ENCODE results near the gene CYYR1. TPM values are rescaled to one million over a fixed set of nuclear protein-coding genes. Genes with fewer than 3 reads are reported as not detected.

CYYR1 gene
- total and polyA plus RNA-seq, 4 experiments from 2014 or later, result not detected

DNA sequence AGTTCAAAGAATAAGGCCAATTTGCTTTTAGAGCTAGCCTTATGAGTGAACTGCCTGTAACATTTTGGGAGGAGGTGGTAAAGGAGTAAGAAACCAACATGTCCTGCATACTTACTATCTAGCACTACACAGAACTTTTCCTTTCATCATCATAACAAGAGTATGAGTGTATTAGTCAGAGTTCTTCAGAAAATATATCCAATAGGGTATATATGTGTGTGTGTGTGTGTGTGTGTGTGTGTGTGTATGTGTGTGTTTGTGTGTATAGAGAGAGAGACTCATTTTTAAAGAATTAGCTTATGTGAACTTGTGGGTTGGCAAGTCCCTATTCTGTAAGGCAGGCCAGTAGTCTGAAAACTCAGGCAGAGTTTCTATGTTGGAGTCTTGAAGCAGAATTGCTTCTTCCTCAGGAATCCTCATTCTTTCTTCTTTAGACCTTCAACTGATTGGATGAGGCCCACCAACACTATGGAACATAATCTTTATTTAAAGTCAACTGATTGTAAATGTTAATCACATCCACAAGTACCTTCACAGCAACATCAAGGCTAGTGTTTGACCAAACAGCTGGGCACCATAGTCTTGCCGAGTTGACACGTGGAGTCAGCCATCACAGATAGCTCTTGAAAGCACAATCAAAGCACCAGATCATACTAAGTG, 121.9 kb downstream of the CYYR1 start:
- Mint-ChIP-seq H3K36me3 (no peaks in the 10 kb centered on the region), H3K9me3 (peaks cover 0 to 4% (median 0%) of the 10 kb centered on the region in 8 donors), H3K27ac (peak overlapping the region in 1 of 7 donors; percentile 19), H3K27me3 (no peaks in the 10 kb centered on the region), H3K4me3 (no peak overlapping the region), H3K4me1 (no peaks in the 10 kb centered on the region)
- H3K36me3 ChIP-seq (ENCODE audit: insufficient read depth, low read length), result no peaks in the 10 kb centered on the region
- no peak overlapping the region for H3K27ac ChIP-seq (ENCODE audit: low read depth, low read length)
- ChIA-PET CTCF (ENCODE audit: partially characterized antibody) (interaction anchor here (1.4 kb wide), 1 partner anchor 9 kb away, joined by 4 read pairs; no protein-coding TSS in a partner anchor), POLR2A (ENCODE audit: partially characterized antibody) (no interaction called here)
- no peak overlapping the region for H3K4me3 ChIP-seq (ENCODE audit: low read length in 2 of 2)
- H3K27me3 ChIP-seq (ENCODE audit: insufficient read depth, low read length), result no peaks in the 10 kb centered on the region
- H3K4me1 ChIP-seq (ENCODE audit: insufficient read depth, low read length), result no peaks in the 10 kb centered on the region
- intact Hi-C loops (cut with micrococcal nuclease), result no loop called here
- DNase-seq, result no peak
- no peaks in the 10 kb centered on the region for H3K9me3 ChIP-seq (ENCODE audit: control insufficient read depth in 1 of 2, low read length in 2 of 2)

DNA sequence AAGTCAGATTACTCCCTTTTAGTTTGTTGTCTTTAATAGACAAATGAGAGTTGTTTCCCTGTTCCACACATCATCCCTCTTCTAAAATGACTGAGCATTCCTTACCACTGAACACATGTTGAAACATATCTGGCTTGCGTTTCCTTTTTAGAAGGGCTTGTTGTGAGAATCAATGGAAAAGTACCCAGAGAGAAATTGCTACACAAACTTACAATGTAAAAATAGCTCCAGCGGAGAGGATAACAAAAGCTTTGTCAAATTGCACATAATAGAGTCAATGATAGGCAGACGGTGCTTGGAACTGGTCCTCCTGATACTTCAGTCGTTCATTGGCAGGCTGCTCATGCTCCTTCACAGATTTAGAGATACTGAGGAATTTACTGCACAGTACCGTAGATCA, 123.9 kb downstream of the CYYR1 start:
- Mint-ChIP-seq H3K27me3 (no peaks in the 10 kb centered on the region), H3K4me1 (no peaks in the 10 kb centered on the region)
- POLR2A ChIA-PET (ENCODE audit: partially characterized antibody), result no interaction called here

DNA sequence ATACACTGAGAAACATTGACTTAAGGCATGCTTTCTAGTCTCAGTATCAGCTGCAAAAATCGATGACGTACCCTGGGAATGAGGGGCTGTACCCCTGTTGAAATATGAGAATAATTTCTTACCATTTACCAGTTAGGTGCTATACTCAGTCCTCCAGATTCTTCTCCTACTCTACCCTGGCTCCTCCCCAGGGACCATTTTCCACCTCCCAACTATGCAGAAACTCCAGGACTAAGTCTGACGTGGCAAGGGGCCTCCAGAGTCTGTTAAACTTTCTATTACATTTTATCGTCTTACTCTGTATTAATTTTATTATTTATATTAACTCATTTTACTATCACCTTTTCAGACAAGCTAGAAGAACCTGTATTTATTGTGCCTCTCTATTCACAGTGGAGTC, 124.3 kb downstream of the CYYR1 start:
- Mint-ChIP-seq H3K27me3 (no peaks in the 10 kb centered on the region), H3K4me1 (no peaks in the 10 kb centered on the region), H3K36me3 (no peaks in the 10 kb centered on the region), H3K27ac (no peak overlapping the region), H3K4me3 (no peak overlapping the region), H3K9me3 (peaks cover 0 to 4% (median 0%) of the 10 kb centered on the region in 8 donors)
- CTCF ChIA-PET (ENCODE audit: partially characterized antibody), result no interaction called here
- intact Hi-C loops (cut with micrococcal nuclease), result no loop called here
- H3K36me3 ChIP-seq (ENCODE audit: insufficient read depth, low read length), result no peaks in the 10 kb centered on the region
- POLR2A ChIA-PET (ENCODE audit: partially characterized antibody), result no interaction called here
- H3K9me3 ChIP-seq (ENCODE audit: control insufficient read depth in 1 of 2, low read length in 2 of 2), result no peaks in the 10 kb centered on the region
- DNase-seq, result no peak
- no peaks in the 10 kb centered on the region for H3K27me3 ChIP-seq (ENCODE audit: insufficient read depth, low read length)
- no peak overlapping the region for H3K4me3 ChIP-seq (ENCODE audit: low read length in 2 of 2)
- H3K27ac ChIP-seq (ENCODE audit: low read depth, low read length), result no peak overlapping the region
- H3K4me1 ChIP-seq (ENCODE audit: insufficient read depth, low read length), result no peaks in the 10 kb centered on the region

More for the DNA sequence above, 123.9 kb downstream of the CYYR1 start:
- no peaks in the 10 kb centered on the region for H3K9me3 ChIP-seq (ENCODE audit: control insufficient read depth in 1 of 2, low read length in 2 of 2)
- Mint-ChIP-seq H3K4me3 (no peak overlapping the region), H3K27ac (no peak overlapping the region), H3K36me3 (no peaks in the 10 kb centered on the region), H3K9me3 (peaks cover 0 to 4% (median 0%) of the 10 kb centered on the region in 8 donors)
- H3K4me3 ChIP-seq (ENCODE audit: low read length in 2 of 2), result no peak overlapping the region
- H3K36me3 ChIP-seq (ENCODE audit: insufficient read depth, low read length), result no peaks in the 10 kb centered on the region
- CTCF ChIA-PET (ENCODE audit: partially characterized antibody), result no interaction called here
- no peak overlapping the region for H3K27ac ChIP-seq (ENCODE audit: low read depth, low read length)
- no peak for DNase-seq
- no peaks in the 10 kb centered on the region for H3K27me3 ChIP-seq (ENCODE audit: insufficient read depth, low read length)
- no peaks in the 10 kb centered on the region for H3K4me1 ChIP-seq (ENCODE audit: insufficient read depth, low read length)
- intact Hi-C loops (cut with micrococcal nuclease), result no loop called here

DNA sequence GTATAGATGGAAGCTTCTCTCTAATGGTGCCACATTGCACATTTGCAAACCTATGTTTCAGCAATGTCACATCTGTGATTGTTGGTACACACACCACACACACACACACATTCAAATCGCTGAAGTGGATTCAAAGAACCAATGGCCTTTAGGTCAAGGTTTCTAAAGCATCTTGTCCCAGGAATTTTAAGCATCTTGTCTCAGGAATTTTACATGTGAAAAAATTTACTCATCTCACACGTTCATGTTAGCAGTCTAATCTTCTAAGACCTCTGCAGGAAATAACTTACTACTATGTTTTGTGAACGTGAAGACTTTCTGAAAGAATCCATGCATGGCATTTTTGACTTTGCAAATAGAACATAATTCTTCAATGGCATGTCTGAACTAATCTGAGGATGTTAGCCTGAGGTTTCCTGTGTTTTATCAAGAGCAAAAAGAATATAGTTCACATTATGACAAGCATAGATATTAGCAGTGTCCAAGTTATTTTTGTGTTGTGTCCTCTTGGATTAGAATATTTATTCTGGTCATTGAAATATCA, 125.1 kb downstream of the CYYR1 start:
- no peaks in the 10 kb centered on the region for H3K4me1 Mint-ChIP-seq
- no peak overlapping the region for H3K4me3 ChIP-seq (ENCODE audit: low read length in 2 of 2)
- no peaks in the 10 kb centered on the region for H3K36me3 Mint-ChIP-seq
- no peaks in the 10 kb centered on the region for H3K27me3 Mint-ChIP-seq
- H3K9me3 ChIP-seq (ENCODE audit: control insufficient read depth in 1 of 2, low read length in 2 of 2), result no peaks in the 10 kb centered on the region
- H3K27ac ChIP-seq (ENCODE audit: low read depth, low read length), result no peak overlapping the region
- ChIA-PET CTCF (ENCODE audit: partially characterized antibody) (no interaction called here), POLR2A (ENCODE audit: partially characterized antibody) (no interaction called here)
- H3K4me3 Mint-ChIP-seq, result no peak overlapping the region
- H3K27me3 ChIP-seq (ENCODE audit: insufficient read depth, low read length), result no peaks in the 10 kb centered on the region
- H3K9me3 Mint-ChIP-seq, result peaks cover 0 to 4% (median 0%) of the 10 kb centered on the region in 8 donors
- H3K36me3 ChIP-seq (ENCODE audit: insufficient read depth, low read length), result no peaks in the 10 kb centered on the region
- intact Hi-C loops (cut with micrococcal nuclease), result no loop called here
- no peaks in the 10 kb centered on the region for H3K4me1 ChIP-seq (ENCODE audit: insufficient read depth, low read length)
- no peak overlapping the region for H3K27ac Mint-ChIP-seq
- DNase-seq, result no peak

DNA sequence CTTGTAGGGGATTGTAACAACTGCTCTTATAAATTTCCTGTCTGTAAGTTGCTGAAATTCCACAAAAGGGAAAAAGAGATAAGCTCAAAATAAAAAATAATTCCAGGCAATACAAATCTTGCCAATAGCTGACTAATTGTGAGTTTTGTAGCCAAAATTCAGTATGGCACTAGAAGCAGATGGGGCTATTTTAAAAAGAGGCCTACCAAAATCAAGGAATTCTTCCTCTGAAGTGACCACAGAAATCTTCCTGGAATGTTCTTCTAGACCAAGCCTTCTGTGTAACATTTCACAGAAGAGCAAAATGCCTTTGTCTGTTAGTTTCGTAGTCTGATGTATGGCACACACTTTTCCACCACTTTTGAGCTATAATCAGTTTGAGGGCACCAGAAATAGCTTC, 127.6 kb downstream of the CYYR1 start:
- H3K36me3 Mint-ChIP-seq, result no peaks in the 10 kb centered on the region
- intact Hi-C loops (cut with micrococcal nuclease), result no loop called here
- CTCF ChIA-PET (ENCODE audit: partially characterized antibody), result no interaction called here
- Histone ChIP-seq H3K27me3 (ENCODE audit: insufficient read depth, low read length) (no peaks in the 10 kb centered on the region), H3K27ac (ENCODE audit: low read depth, low read length) (no peak overlapping the region), H3K4me3 (ENCODE audit: low read length in 2 of 2) (no peak overlapping the region), H3K4me1 (ENCODE audit: insufficient read depth, low read length) (no peaks in the 10 kb centered on the region), H3K9me3 (ENCODE audit: control insufficient read depth in 1 of 2, low read length in 2 of 2) (no peaks in the 10 kb centered on the region), H3K36me3 (ENCODE audit: insufficient read depth, low read length) (no peaks in the 10 kb centered on the region)
- H3K27me3 Mint-ChIP-seq, result peaks cover 0 to 4% of the 10 kb centered on the region in 2 donors
- no peak overlapping the region for H3K27ac Mint-ChIP-seq
- POLR2A ChIA-PET (ENCODE audit: partially characterized antibody), result no interaction called here
- H3K9me3 Mint-ChIP-seq, result peaks cover 0 to 3% (median 1%) of the 10 kb centered on the region in 8 donors
- H3K4me1 Mint-ChIP-seq, result no peaks in the 10 kb centered on the region
- no peak overlapping the region for H3K4me3 Mint-ChIP-seq
- no peak for DNase-seq

DNA sequence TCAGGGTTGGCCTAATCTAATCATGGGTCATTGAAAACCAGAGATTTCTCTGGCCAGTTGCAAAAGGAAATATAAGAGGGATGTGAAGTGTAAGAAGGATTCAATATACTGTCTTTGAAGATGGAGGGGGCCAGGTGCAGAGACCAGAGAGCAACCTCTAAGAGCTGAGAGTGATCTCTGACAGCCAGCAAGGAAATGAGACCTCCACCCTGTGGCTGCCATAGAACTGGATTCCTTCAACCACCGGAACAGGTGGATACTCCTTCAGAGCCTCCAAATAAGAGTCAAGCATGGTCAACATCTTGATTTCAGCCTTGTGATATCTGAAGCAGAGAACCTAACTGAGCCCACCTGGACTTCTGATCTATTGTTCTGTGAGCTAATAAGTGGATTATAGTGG, 128.4 kb downstream of the CYYR1 start:
- H3K4me1 ChIP-seq (ENCODE audit: insufficient read depth, low read length), result no peaks in the 10 kb centered on the region
- no peak for DNase-seq
- H3K36me3 ChIP-seq (ENCODE audit: insufficient read depth, low read length), result no peaks in the 10 kb centered on the region
- ChIA-PET POLR2A (ENCODE audit: partially characterized antibody) (no interaction called here), CTCF (ENCODE audit: partially characterized antibody) (no interaction called here)
- intact Hi-C loops (cut with micrococcal nuclease), result no loop called here
- H3K27me3 ChIP-seq (ENCODE audit: insufficient read depth, low read length), result no peaks in the 10 kb centered on the region
- Mint-ChIP-seq H3K27ac (no peak overlapping the region), H3K9me3 (peaks cover 0 to 3% (median 1%) of the 10 kb centered on the region in 8 donors), H3K4me1 (no peaks in the 10 kb centered on the region), H3K36me3 (no peaks in the 10 kb centered on the region), H3K4me3 (no peak overlapping the region), H3K27me3 (peaks cover 0 to 4% of the 10 kb centered on the region in 2 donors)
- H3K4me3 ChIP-seq (ENCODE audit: low read length in 2 of 2), result no peak overlapping the region
- no peaks in the 10 kb centered on the region for H3K9me3 ChIP-seq (ENCODE audit: control insufficient read depth in 1 of 2, low read length in 2 of 2)
- no peak overlapping the region for H3K27ac ChIP-seq (ENCODE audit: low read depth, low read length)

DNA sequence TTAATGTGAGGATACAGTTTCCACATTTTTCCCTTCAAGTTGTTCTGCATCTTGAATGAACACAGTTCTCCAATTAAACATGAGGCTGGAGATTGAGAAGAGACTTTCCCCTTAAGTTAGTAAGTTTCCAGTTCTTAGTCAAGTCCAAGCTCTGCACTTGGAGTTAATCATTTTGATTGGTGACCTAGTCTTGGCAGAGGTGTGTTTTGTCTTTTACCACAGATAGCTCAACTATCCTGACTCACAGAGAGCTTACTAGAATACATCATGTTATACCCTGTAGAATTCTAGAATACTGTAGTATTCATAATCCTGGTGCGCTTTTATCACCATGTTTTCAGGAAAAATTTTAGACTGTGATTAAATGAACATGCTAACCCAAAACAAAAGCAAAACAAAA, 129.2 kb downstream of the CYYR1 start:
- Mint-ChIP-seq H3K9me3 (peaks cover 0 to 3% (median 0%) of the 10 kb centered on the region in 8 donors), H3K27ac (no peak overlapping the region), H3K4me1 (no peaks in the 10 kb centered on the region), H3K4me3 (no peak overlapping the region), H3K36me3 (no peaks in the 10 kb centered on the region), H3K27me3 (peaks cover 0 to 4% of the 10 kb centered on the region in 2 donors)
- Histone ChIP-seq H3K27me3 (ENCODE audit: insufficient read depth, low read length) (no peaks in the 10 kb centered on the region), H3K9me3 (ENCODE audit: control insufficient read depth in 1 of 2, low read length in 2 of 2) (no peaks in the 10 kb centered on the region), H3K4me1 (ENCODE audit: insufficient read depth, low read length) (no peaks in the 10 kb centered on the region), H3K36me3 (ENCODE audit: insufficient read depth, low read length) (no peaks in the 10 kb centered on the region), H3K4me3 (ENCODE audit: low read length in 2 of 2) (no peak overlapping the region), H3K27ac (ENCODE audit: low read depth, low read length) (no peak overlapping the region)
- ChIA-PET POLR2A (ENCODE audit: partially characterized antibody) (no interaction called here), CTCF (ENCODE audit: partially characterized antibody) (no interaction called here)
- no peak for DNase-seq
- intact Hi-C loops (cut with micrococcal nuclease), result no loop called here

All from CD4-positive, alpha-beta memory T cell (primary cell).